GM12892 (cell line): ENCODE measurements around the gene PRDM16.

Source experiments
- DNase-seq: peaks from one replicate; pipeline ENCODE4 v3.0.0; 2011; ENCODE audit not compliant: insufficient read length
- FAIRE-seq: peaks from 2 replicates; lab custom pipeline; 2011; peaks lifted over from hg19 to GRCh38; lab: Jason Lieb, UNC
- POLR2A ChIP-seq: IDR thresholded peaks from 2 replicates; pipeline ENCODE4 v1.6.1; 2011; ENCODE audit warnings: low read depth, low read length, control low read depth
- POLR2AphosphoS5 ChIP-seq: IDR thresholded peaks from 2 replicates; pipeline ENCODE4 v1.6.1; 2011; ENCODE audit warnings: low read depth, low read length, control low read depth
- TAF1 ChIP-seq: IDR thresholded peaks from 2 replicates; pipeline ENCODE4 v1.6.1; 2011; ENCODE audit warnings: low read depth, mild to moderate bottlenecking, control low read depth, low read length, borderline replicate concordance

PRDM16 gene

GRCh38 chr1:3389093-3389833 is 320.3 kb downstream of the PRDM16 start:
- DNase-seq (no peak), FAIRE-seq (no peak)

GRCh38 chr1:3390291-3390690 is 321.3 kb downstream of the PRDM16 start:
- DNase-seq (no peak), FAIRE-seq (no peak)
- TF ChIP-seq TAF1 = no peak
- no peak for TF ChIP-seq POLR2AphosphoS5
- TF ChIP-seq POLR2A = no peak

More at GRCh38 chr1:3389093-3389833, 320.3 kb downstream of the PRDM16 start:
- TF ChIP-seq POLR2A (no peak), TAF1 (no peak), POLR2AphosphoS5 (no peak)

- DNase-seq = no peak
- FAIRE-seq = no peak
- TF ChIP-seq POLR2A (no peak), TAF1 (no peak), POLR2AphosphoS5 (no peak)
Observed at GRCh38 chr1:3391711-3392110, 322.7 kb downstream of the PRDM16 start.

GRCh38 chr1:3393024-3393986 is 324.3 kb downstream of the PRDM16 start:
- no peak for TF ChIP-seq TAF1
- TF ChIP-seq POLR2A = no peak
- TF ChIP-seq POLR2AphosphoS5 = no peak
- DNase-seq = no peak
- no peak for FAIRE-seq

GRCh38 chr1:3393987-3394920 is 325.3 kb downstream of the PRDM16 start:
- no peak for TF ChIP-seq TAF1
- TF ChIP-seq POLR2AphosphoS5 = no peak
- no peak for TF ChIP-seq POLR2A
- FAIRE-seq = no peak
- DNase-seq = no peak

GRCh38 chr1:3396411-3396810 is 327.4 kb downstream of the PRDM16 start:
- DNase-seq (no peak), FAIRE-seq (no peak)
- no peak for TF ChIP-seq POLR2A
- no peak for TF ChIP-seq TAF1
- no peak for TF ChIP-seq POLR2AphosphoS5

- no peak for TF ChIP-seq POLR2AphosphoS5
- TF ChIP-seq POLR2A = no peak
- TF ChIP-seq TAF1 = no peak
- FAIRE-seq (no peak), DNase-seq (no peak)
Observed at GRCh38 chr1:3397311-3397710, 328.3 kb downstream of the PRDM16 start.

GRCh38 chr1:3398396-3399140 is 329.6 kb downstream of the PRDM16 start:
- FAIRE-seq (no peak), DNase-seq (no peak)
- TF ChIP-seq POLR2A (no peak), POLR2AphosphoS5 (no peak), TAF1 (no peak)

GRCh38 chr1:3399732-3400131 is 330.7 kb downstream of the PRDM16 start:
- FAIRE-seq (no peak), DNase-seq (no peak)
- TF ChIP-seq POLR2A (no peak), TAF1 (no peak), POLR2AphosphoS5 (no peak)
